Activated CD4-positive, alpha-beta T cell treated with anti-CD3 and anti-CD28 coated beads, Interleukin-2, Interleukin-4, amounts not matched to agents 100 ng/mL and 50 ng/mL, durations not matched to agents 16 hours and 8 hours (primary cell): Measurements from ENCODE around the gene FBXO3.
"Not testable (repeated sequence)": the region's sequence is repeated elsewhere in the genome, so short reads cannot be mapped to it uniquely, and the experiment has no call there.

Experiments
- DNase-seq: peaks from one replicate; pipeline ENCODE4 v3.0.0-alpha.2; 2020; ENCODE audit warnings: low spot score

FBXO3 gene

GRCh38 chr11:33772300-33772699 is 2.0 kb downstream of the FBXO3 start:
- no peak for DNase-seq

- no peak for DNase-seq
Observed at GRCh38 chr11:33770236-33770635, 4.1 kb downstream of the FBXO3 start.

GRCh38 chr11:33769542-33769941 is 4.8 kb downstream of the FBXO3 start:
- DNase-seq, result no peak

- no peak for DNase-seq
Observed at GRCh38 chr11:33767624-33768023, 6.7 kb downstream of the FBXO3 start.

- DNase-seq, result no peak
Observed at GRCh38 chr11:33766085-33766484, 8.2 kb downstream of the FBXO3 start.

- no peak for DNase-seq
Observed at GRCh38 chr11:33761471-33761870, 12.8 kb downstream of the FBXO3 start.

- DNase-seq, result peak; percentile 48
Observed at GRCh38 chr11:33753304-33753967, 20.9 kb downstream of the FBXO3 start.

GRCh38 chr11:33751878-33752277 is 22.4 kb downstream of the FBXO3 start:
- no peak for DNase-seq

- DNase-seq, result no peak
Observed at GRCh38 chr11:33747979-33748378, 26.3 kb downstream of the FBXO3 start.

- DNase-seq, result no peak
Observed at GRCh38 chr11:33743291-33743690, 31.0 kb downstream of the FBXO3 start.

GRCh38 chr11:33742249-33742851 is 32.0 kb downstream of the FBXO3 start:
- no peak for DNase-seq

- no peak for DNase-seq
Observed at GRCh38 chr11:33741806-33742205, 32.5 kb downstream of the FBXO3 start.

GRCh38 chr11:33737362-33737821 is 36.9 kb downstream of the FBXO3 start:
- DNase-seq, result no peak

- peak; percentile 88 for DNase-seq
Observed at GRCh38 chr11:33736148-33736812, 38.0 kb downstream of the FBXO3 start, which contains the start of gene CD59. CD59 (minus strand) TSS chr11:33736423; CDS start chr11:33722445, 13,978 bp downstream.

GRCh38 chr11:33735271-33736147 is 38.8 kb downstream of the FBXO3 start:
- DNase-seq, result peak; percentile 61

GRCh38 chr11:33734441-33735270 is 39.7 kb downstream of the FBXO3 start:
- no peak for DNase-seq

GRCh38 chr11:33733980-33734379 is 40.3 kb downstream of the FBXO3 start:
- DNase-seq, result no peak

GRCh38 chr11:33731723-33732531 is 42.4 kb downstream of the FBXO3 start:
- DNase-seq, result peak; percentile 61

GRCh38 chr11:33730716-33731115 is 43.6 kb downstream of the FBXO3 start:
- DNase-seq, result no peak

- not testable (repeated sequence) for DNase-seq
Observed at GRCh38 chr11:33729072-33729664, 45.2 kb downstream of the FBXO3 start.
